Measurements from ENCODE around the gene LIX1L. TPM values are rescaled to one million over a fixed set of nuclear protein-coding genes. Genes with fewer than 3 reads are reported as not detected.

The LIX1L gene
- total RNA-seq, 2 experiments from 2014 or later: 21.4 to 21.5 TPM

DNA sequence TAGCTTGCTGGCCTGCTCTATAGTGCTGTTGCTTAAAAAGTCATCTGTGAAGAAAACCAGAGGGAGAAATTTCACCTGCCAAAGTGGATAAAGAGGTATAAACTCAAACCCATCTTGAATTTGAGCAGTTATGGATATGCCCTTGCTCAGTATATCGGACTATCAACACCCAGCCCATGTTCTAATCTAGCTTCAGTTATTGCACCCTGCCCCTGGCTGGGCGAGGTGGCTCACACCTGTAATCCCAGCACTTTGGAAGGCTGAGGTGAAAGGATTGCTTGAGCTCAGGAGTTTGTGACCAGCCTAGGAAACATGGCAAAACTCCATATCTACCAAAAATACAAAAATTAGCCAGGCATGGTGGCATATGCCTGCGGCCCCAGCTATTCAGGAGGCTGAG, 13.3 kb downstream of the LIX1L start:
- peaks cover 64% of the 10 kb centered on the region for H3K36me3 ChIP-seq (ENCODE audit: insufficient read depth, low read length)
- no peaks in the 10 kb centered on the region for H3K27me3 Mint-ChIP-seq
- intact Hi-C loops (cut with DNase I, micrococcal nuclease): no loop called here
- ChIA-PET POLR2A (interaction anchor here (1.2 to 4.1 kb wide), 2 partner anchors 13 to 21 kb away, joined by 5 to 16 read pairs; partner anchors contain the start of genes ANKRD34A, LIX1L and POLR3GL), CTCF (interaction anchor here (2.6 kb wide), 1 partner anchor 17 kb away, joined by 9 read pairs; the partner anchor contains the start of gene RBM8A)
- ATAC-seq (ENCODE audit: poor library complexity) (no peak), DNase-seq (no peak)
- H3K27me3 ChIP-seq (ENCODE audit: control insufficient read depth in 1 of 2, insufficient read depth in 2 of 2, low read length in 2 of 2): no peaks in the 10 kb centered on the region
- H3K9me3 ChIP-seq (ENCODE audit: control insufficient read depth in 1 of 2, insufficient read depth in 1 of 2, low read length in 2 of 2): no peaks in the 10 kb centered on the region
- H3K36me3 Mint-ChIP-seq (ENCODE audit: low read depth): peaks cover 70% of the 10 kb centered on the region
- no peaks in the 10 kb centered on the region for H3K9me3 Mint-ChIP-seq
- no peak overlapping the region for H3K4me3 ChIP-seq (ENCODE audit: low read length)
- no peak overlapping the region for H3K4me3 Mint-ChIP-seq
- H3K4me1 Mint-ChIP-seq (ENCODE audit: low read depth): peaks cover 18% of the 10 kb centered on the region
- no peaks in the 10 kb centered on the region for H3K4me1 ChIP-seq (ENCODE audit: insufficient read depth, low read length)
- H3K27ac Mint-ChIP-seq: no peak overlapping the region
- no peak overlapping the region for H3K27ac ChIP-seq (ENCODE audit: low read depth in 1 of 2, low read length in 2 of 2)
- TF ChIP-seq, protein P1, sequence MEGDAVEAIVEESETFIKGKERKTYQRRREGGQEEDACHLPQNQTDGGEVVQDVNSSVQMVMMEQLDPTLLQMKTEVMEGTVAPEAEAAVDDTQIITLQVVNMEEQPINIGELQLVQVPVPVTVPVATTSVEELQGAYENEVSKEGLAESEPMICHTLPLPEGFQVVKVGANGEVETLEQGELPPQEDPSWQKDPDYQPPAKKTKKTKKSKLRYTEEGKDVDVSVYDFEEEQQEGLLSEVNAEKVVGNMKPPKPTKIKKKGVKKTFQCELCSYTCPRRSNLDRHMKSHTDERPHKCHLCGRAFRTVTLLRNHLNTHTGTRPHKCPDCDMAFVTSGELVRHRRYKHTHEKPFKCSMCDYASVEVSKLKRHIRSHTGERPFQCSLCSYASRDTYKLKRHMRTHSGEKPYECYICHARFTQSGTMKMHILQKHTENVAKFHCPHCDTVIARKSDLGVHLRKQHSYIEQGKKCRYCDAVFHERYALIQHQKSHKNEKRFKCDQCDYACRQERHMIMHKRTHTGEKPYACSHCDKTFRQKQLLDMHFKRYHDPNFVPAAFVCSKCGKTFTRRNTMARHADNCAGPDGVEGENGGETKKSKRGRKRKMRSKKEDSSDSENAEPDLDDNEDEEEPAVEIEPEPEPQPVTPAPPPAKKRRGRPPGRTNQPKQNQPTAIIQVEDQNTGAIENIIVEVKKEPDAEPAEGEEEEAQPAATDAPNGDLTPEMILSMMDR (IDR thresholded peaks at IDR 0.05): no peak

DNA sequence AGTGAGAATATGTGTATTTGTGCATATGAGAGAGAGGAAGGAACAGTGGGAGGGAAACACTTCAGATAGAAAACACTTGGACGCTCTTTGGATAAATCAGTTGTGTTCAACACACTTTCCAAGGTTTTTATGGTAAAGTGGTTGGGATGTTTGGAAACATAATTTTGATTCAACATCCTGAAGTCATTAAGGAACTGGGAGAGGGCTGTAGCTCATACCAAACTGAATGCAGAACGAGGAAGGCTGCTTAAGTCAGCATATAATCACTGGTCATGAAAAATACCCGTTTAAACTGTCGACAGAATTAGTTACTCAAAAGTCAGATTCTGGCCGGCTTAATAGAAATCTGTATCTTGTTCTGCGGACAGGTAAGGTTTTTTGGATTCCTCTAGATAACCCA, 14.9 kb downstream of the LIX1L start:
- ChIA-PET CTCF (interaction anchor here (1.1 to 2.6 kb wide), 2 partner anchors 16 to 65 kb away, joined by 4 to 9 read pairs; partner anchors contain the start of gene RBM8A), POLR2A (interaction anchor here (0.8 to 4.1 kb wide), 5 partner anchors 15 to 24 kb away, joined by 3 to 16 read pairs (median 5); partner anchors contain the start of genes ANKRD34A, LIX1L, PEX11B and POLR3GL)
- no peak for ATAC-seq (ENCODE audit: poor library complexity)
- Mint-ChIP-seq H3K4me1 (ENCODE audit: low read depth) (peaks cover 11% of the 10 kb centered on the region), H3K9me3 (no peaks in the 10 kb centered on the region), H3K27ac (no peak overlapping the region), H3K36me3 (ENCODE audit: low read depth) (peaks cover 70% of the 10 kb centered on the region), H3K4me3 (no peak overlapping the region), H3K27me3 (no peaks in the 10 kb centered on the region)
- no peaks in the 10 kb centered on the region for H3K27me3 ChIP-seq (ENCODE audit: control insufficient read depth in 1 of 2, insufficient read depth in 2 of 2, low read length in 2 of 2)
- H3K4me3 ChIP-seq (ENCODE audit: low read length): no peak overlapping the region
- no peak for DNase-seq
- TF ChIP-seq, protein P1 (IDR thresholded peaks at IDR 0.05): no peak
- intact Hi-C loops (cut with DNase I, micrococcal nuclease): no loop called here
- no peaks in the 10 kb centered on the region for H3K4me1 ChIP-seq (ENCODE audit: insufficient read depth, low read length)
- peaks cover 64% of the 10 kb centered on the region for H3K36me3 ChIP-seq (ENCODE audit: insufficient read depth, low read length)
- H3K27ac ChIP-seq (ENCODE audit: low read depth in 1 of 2, low read length in 2 of 2): no peak overlapping the region
- no peaks in the 10 kb centered on the region for H3K9me3 ChIP-seq (ENCODE audit: control insufficient read depth in 1 of 2, insufficient read depth in 1 of 2, low read length in 2 of 2)

DNA sequence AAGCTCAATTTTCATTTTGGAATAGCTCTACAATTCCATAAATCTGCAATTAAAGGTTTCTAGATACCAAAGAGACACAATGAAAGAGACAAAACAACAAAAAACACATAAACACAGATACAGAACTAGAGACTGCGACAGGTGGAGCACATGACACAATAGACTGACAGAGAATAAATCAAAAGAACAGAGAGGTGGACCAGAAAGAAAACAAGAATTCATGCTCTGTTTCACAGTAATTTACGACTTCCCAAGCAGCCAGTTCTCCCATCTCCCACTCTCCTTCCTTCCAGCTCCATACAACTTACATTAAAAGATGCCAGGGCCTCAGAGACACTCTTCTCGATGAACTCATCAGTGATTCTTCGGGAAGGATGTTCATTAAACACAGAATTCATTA, 15.4 kb downstream of the LIX1L start:
- peaks cover 65% of the 10 kb centered on the region for H3K36me3 ChIP-seq (ENCODE audit: insufficient read depth, low read length)
- no peak overlapping the region for H3K4me3 Mint-ChIP-seq
- intact Hi-C loops (cut with DNase I, micrococcal nuclease): no loop called here
- no peak overlapping the region for H3K27ac ChIP-seq (ENCODE audit: low read depth in 1 of 2, low read length in 2 of 2)
- H3K27me3 ChIP-seq (ENCODE audit: control insufficient read depth in 1 of 2, insufficient read depth in 2 of 2, low read length in 2 of 2): no peaks in the 10 kb centered on the region
- no peak for DNase-seq
- H3K4me1 ChIP-seq (ENCODE audit: insufficient read depth, low read length): no peaks in the 10 kb centered on the region
- H3K27me3 Mint-ChIP-seq: no peaks in the 10 kb centered on the region
- H3K4me1 Mint-ChIP-seq (ENCODE audit: low read depth): peaks cover 11% of the 10 kb centered on the region
- ChIA-PET CTCF (interaction anchor here (1.1 to 2.6 kb wide), 2 partner anchors 15 to 65 kb away, joined by 4 to 9 read pairs; partner anchors contain the start of gene RBM8A), POLR2A (interaction anchor here (0.8 to 4.1 kb wide), 4 partner anchors 15 to 24 kb away, joined by 3 to 16 read pairs (median 6); partner anchors contain the start of genes ANKRD34A, LIX1L, PEX11B and POLR3GL)
- TF ChIP-seq, protein P1 (IDR thresholded peaks at IDR 0.05): no peak
- H3K36me3 Mint-ChIP-seq (ENCODE audit: low read depth): peaks cover 71% of the 10 kb centered on the region
- no peak for ATAC-seq (ENCODE audit: poor library complexity)
- H3K9me3 ChIP-seq (ENCODE audit: control insufficient read depth in 1 of 2, insufficient read depth in 1 of 2, low read length in 2 of 2): no peaks in the 10 kb centered on the region
- H3K4me3 ChIP-seq (ENCODE audit: low read length): no peak overlapping the region
- no peaks in the 10 kb centered on the region for H3K9me3 Mint-ChIP-seq
- H3K27ac Mint-ChIP-seq: no peak overlapping the region
